Kidney epithelial cell (primary cell): ENCODE results near the gene APLF. TPM values are rescaled to one million over a fixed set of nuclear protein-coding genes. Genes with fewer than 3 reads are reported as not detected.
"Not testable (repeated sequence)": the region's sequence is repeated elsewhere in the genome, so short reads cannot be mapped to it uniquely, and the experiment has no call there.

Experiments used
- DNase-seq: peaks from one replicate; pipeline ENCODE4 v3.0.0-alpha.2; 2010; ENCODE audit warnings: low read depth
- H3K27me3 ChIP-seq: 2 replicates; pipeline ENCODE4 v1.6.0; 2011; ENCODE audit warnings: low read length; ENCODE audit not compliant: control insufficient read depth, insufficient read depth
- H3K36me3 ChIP-seq: 2 replicates; pipeline ENCODE4 v1.5.1; 2011; ENCODE audit warnings: low read length; ENCODE audit not compliant: control insufficient read depth, insufficient read depth
- H3K4me3 ChIP-seq: 2 replicates; pipeline ENCODE4 v1.5.1; 2011; ENCODE audit warnings: low read depth, mild to moderate bottlenecking, control low read depth, low read length
- CTCF ChIP-seq: IDR thresholded peaks from 2 replicates; pipeline ENCODE4 v1.5.1; 2011; ENCODE audit warnings: mild to moderate bottlenecking, moderate library complexity, low read length, control low read depth, inconsistent platforms; ENCODE audit not compliant: insufficient read depth, poor library complexity, severe bottlenecking
- total RNA-seq: library from RNA; depleted of rRNA; stranded (reverse); fragments of >200 nt; gene quantifications from 2 replicates; pipeline ENCODE4 v1.2.3, GENCODE V29; 2015

The APLF gene
- total RNA-seq, 1 donor from 2014 or later: 5.1 TPM

GRCh38 chr2:68516051-68516955, 48.9 kb downstream of the APLF start:
- Histone ChIP-seq H3K27me3 (no peaks in the 10 kb centered on the region), H3K36me3 (no peaks in the 10 kb centered on the region), H3K4me3 (no peak overlapping the region)
- no peak for TF ChIP-seq CTCF
- DNase-seq: no peak

- no peak for DNase-seq
- Histone ChIP-seq H3K27me3 (no peaks in the 10 kb centered on the region), H3K4me3 (no peak overlapping the region), H3K36me3 (no peaks in the 10 kb centered on the region)
- no peak for TF ChIP-seq CTCF
Observed at GRCh38 chr2:68519236-68519635, 51.9 kb downstream of the APLF start.

- no peak for TF ChIP-seq CTCF
- no peak for DNase-seq
- H3K36me3 ChIP-seq: no peaks in the 10 kb centered on the region
- no peaks in the 10 kb centered on the region for H3K27me3 ChIP-seq
- no peak overlapping the region for H3K4me3 ChIP-seq
Observed at GRCh38 chr2:68521037-68521436, 53.7 kb downstream of the APLF start.

- not testable (repeated sequence) for H3K4me3 ChIP-seq, H3K27me3 ChIP-seq, DNase-seq, H3K36me3 ChIP-seq
Observed at GRCh38 chr2:68526943-68527342, 59.6 kb downstream of the APLF start.

GRCh38 chr2:68527343-68528081, 60.1 kb downstream of the APLF start:
- H3K27me3 ChIP-seq, H3K4me3 ChIP-seq, DNase-seq, H3K36me3 ChIP-seq: not testable (repeated sequence)

GRCh38 chr2:68529156-68529555, 61.8 kb downstream of the APLF start:
- H3K36me3 ChIP-seq, H3K4me3 ChIP-seq, H3K27me3 ChIP-seq, DNase-seq: not testable (repeated sequence)

- not testable (repeated sequence) for DNase-seq, H3K4me3 ChIP-seq, H3K36me3 ChIP-seq, H3K27me3 ChIP-seq
Observed at GRCh38 chr2:68529651-68530050, 62.3 kb downstream of the APLF start.

- no peak overlapping the region for H3K4me3 ChIP-seq
- H3K27me3 ChIP-seq: no peaks in the 10 kb centered on the region
- no peak for TF ChIP-seq CTCF
- DNase-seq: no peak
- H3K36me3 ChIP-seq: no peaks in the 10 kb centered on the region
Observed at GRCh38 chr2:68536000-68536399, 68.6 kb downstream of the APLF start.
